AG09309 (cell line): Measurements from ENCODE around the gene MDM1.

Source experiments
- DNase-seq: peaks from one replicate; pipeline ENCODE4 v3.0.0-alpha.2; 2010; ENCODE audit warnings: low read depth
- H3K4me3 ChIP-seq: 2 replicates; pipeline ENCODE4 v1.5.1; 2011; ENCODE audit warnings: mild to moderate bottlenecking, low read depth, low read length, moderate library complexity; ENCODE audit not compliant: control insufficient read depth
- TF ChIP-seq, protein P1 (sequence below): IDR thresholded peaks from 2 replicates; pipeline ENCODE4 v1.5.1; 2011; ENCODE audit warnings: mild to moderate bottlenecking, low read depth, low read length, inconsistent platforms; ENCODE audit not compliant: insufficient read depth, control insufficient read depth; ENCODE audit errors: missing control alignments

Gene MDM1

GRCh38 chr12:68349220-68349621 is 17.1 kb upstream of the MDM1 start:
- TF ChIP-seq, protein P1, sequence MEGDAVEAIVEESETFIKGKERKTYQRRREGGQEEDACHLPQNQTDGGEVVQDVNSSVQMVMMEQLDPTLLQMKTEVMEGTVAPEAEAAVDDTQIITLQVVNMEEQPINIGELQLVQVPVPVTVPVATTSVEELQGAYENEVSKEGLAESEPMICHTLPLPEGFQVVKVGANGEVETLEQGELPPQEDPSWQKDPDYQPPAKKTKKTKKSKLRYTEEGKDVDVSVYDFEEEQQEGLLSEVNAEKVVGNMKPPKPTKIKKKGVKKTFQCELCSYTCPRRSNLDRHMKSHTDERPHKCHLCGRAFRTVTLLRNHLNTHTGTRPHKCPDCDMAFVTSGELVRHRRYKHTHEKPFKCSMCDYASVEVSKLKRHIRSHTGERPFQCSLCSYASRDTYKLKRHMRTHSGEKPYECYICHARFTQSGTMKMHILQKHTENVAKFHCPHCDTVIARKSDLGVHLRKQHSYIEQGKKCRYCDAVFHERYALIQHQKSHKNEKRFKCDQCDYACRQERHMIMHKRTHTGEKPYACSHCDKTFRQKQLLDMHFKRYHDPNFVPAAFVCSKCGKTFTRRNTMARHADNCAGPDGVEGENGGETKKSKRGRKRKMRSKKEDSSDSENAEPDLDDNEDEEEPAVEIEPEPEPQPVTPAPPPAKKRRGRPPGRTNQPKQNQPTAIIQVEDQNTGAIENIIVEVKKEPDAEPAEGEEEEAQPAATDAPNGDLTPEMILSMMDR, result no peak
- H3K4me3 ChIP-seq, result no peak overlapping the region
- DNase-seq, result no peak

- no peak overlapping the region for H3K4me3 ChIP-seq
- TF ChIP-seq, protein P1, result no peak
- no peak for DNase-seq
Observed at GRCh38 chr12:68348419-68348818, 16.3 kb upstream of the MDM1 start.

- TF ChIP-seq, protein P1, result no peak
- H3K4me3 ChIP-seq, result no peak overlapping the region
- no peak for DNase-seq
Observed at GRCh38 chr12:68345763-68346162, 13.6 kb upstream of the MDM1 start.

DNA sequence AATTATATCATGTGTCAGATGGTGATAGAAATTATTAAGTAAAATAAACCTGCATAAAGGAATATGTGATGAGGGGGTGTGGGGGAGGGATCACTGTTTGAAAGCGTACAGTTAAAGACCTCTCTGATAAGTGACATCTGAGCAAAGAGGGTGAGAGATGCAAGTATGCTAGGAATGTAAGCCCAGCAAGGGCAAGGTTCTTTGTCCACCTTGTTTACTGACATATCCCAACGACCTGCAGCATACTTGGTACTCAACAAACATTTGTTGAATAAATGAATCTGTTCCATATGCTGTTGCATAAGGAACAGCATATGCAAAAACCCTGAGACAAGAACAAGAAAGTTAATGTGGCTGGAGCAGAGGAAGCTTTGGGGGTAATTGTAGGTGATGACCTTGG is 12.0 kb upstream of the MDM1 start:
- DNase-seq, result no peak
- TF ChIP-seq, protein P1, result no peak
- H3K4me3 ChIP-seq, result no peak overlapping the region

GRCh38 chr12:68342966-68343365 is 10.8 kb upstream of the MDM1 start:
- no peak overlapping the region for H3K4me3 ChIP-seq
- DNase-seq, result no peak
- TF ChIP-seq, protein P1, result no peak

DNA sequence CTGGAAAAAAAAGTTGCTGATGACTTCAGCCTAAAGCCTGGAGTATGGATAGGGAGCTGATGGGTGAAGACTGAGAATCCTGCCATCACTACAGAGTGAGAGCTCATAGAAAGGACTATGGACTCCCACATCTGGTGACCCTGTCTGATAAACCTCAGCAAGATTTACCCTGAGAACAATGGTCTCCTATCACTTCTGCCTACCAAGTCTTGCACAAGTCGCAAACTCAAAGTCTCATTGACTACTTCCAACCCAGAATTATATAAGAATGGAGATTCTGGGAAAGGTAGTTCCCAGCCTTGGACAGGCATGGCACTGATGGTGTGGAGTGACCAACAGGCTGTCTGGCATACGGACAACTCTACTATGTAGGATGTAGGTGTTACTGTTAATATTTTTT is 9.7 kb upstream of the MDM1 start:
- DNase-seq, result no peak
- TF ChIP-seq, protein P1, result no peak
- no peak overlapping the region for H3K4me3 ChIP-seq
